Caco-2 (cell line): ENCODE measurements around the gene EAPP. TPM values are rescaled to one million over a fixed set of nuclear protein-coding genes. Genes with fewer than 3 reads are reported as not detected.
A peak's percentile ranks its signal among the peaks of the same experiment; 100 is the strongest.

Source experiments
- BruUV-seq: library from RNA; stranded (reverse); fragments of 400-500 nt; replicated peaks from 2 replicates; lab custom pipeline; 2021; lab: Mats Ljungman, UMichigan
- CTCF ChIA-PET: fragments of 300-600 bp; sonication (Branson Sonifier 250); formaldehyde crosslinking; loops from one replicate; lab custom pipeline; 2022; ENCODE audit warnings: antibody characterized with exemption; lab: Charles Lee
- POLR2A ChIA-PET: fragments of 300-600 bp; sonication (Branson Sonifier 250); formaldehyde crosslinking; loops from one replicate; lab custom pipeline; 2022; ENCODE audit warnings: antibody characterized with exemption; lab: Charles Lee
- DNase-seq, 2 experiments: peaks; one replicate each; pipeline versions ENCODE4 v3.0.0 to v3.0.0-alpha.2; 2020 to 2022
- H3K27me3 ChIP-seq: replicated peaks from 2 replicates; pipeline ENCODE4 v1.6.0; 2011; ENCODE audit warnings: low read length; ENCODE audit not compliant: control insufficient read depth, insufficient read depth
- H3K36me3 ChIP-seq: 2 replicates; pipeline ENCODE4 v1.5.1; 2011; ENCODE audit warnings: low read length; ENCODE audit not compliant: control insufficient read depth, insufficient read depth
- H3K4me1 ChIP-seq: fragments of 250-450 bp; sonication (Bioruptor Pico); 2 replicates; pipeline ENCODE4 v1.5.1; 2020; ENCODE audit warnings: mild to moderate bottlenecking
- H3K4me3 ChIP-seq: 2 replicates; pipeline ENCODE4 v1.5.1; 2011; ENCODE audit warnings: low read depth, mild to moderate bottlenecking, control low read depth, low read length
- H3K9me3 ChIP-seq: fragments of 250-450 bp; sonication (Bioruptor Pico); 2 replicates; pipeline ENCODE4 v1.5.1; 2020; ENCODE audit warnings: mild to moderate bottlenecking, moderate library complexity
- H3K27ac Mint-ChIP-seq: one replicate; pipeline ENCODE4 v1.8.0; 2022; ENCODE audit warnings: mixed read lengths; ENCODE audit not compliant: unreplicated experiment
- H3K27me3 Mint-ChIP-seq: one replicate; pipeline ENCODE4 v1.8.0; 2022; ENCODE audit warnings: mixed read lengths; ENCODE audit not compliant: insufficient read depth, unreplicated experiment
- H3K36me3 Mint-ChIP-seq: one replicate; pipeline ENCODE4 v1.8.0; 2022; ENCODE audit warnings: mild to moderate bottlenecking, mixed read lengths; ENCODE audit not compliant: insufficient read depth, unreplicated experiment
- H3K4me1 Mint-ChIP-seq: one replicate; pipeline ENCODE4 v1.8.0; 2022; ENCODE audit warnings: low read depth, mixed read lengths; ENCODE audit not compliant: unreplicated experiment
- H3K4me3 Mint-ChIP-seq: one replicate; pipeline ENCODE4 v1.8.0; 2022; ENCODE audit warnings: mild to moderate bottlenecking, moderate library complexity, mixed read lengths; ENCODE audit not compliant: unreplicated experiment
- H3K9me3 Mint-ChIP-seq: one replicate; pipeline ENCODE4 v1.8.0; 2022; ENCODE audit warnings: mixed read lengths; ENCODE audit not compliant: unreplicated experiment
- CTCF ChIP-seq, 2 experiments: fragments of 200-600 bp in 1 of 2; IDR thresholded peaks; 1 replicate in 1 of 2; 2 replicates in 1 of 2; pipeline versions ENCODE4 v1.5.1 to v1.8.0; 2011 to 2022; ENCODE audit warnings: antibody characterized with exemption in 1 of 2, control low read depth in 1 of 2, inconsistent platforms in 1 of 2, low read depth in 1 of 2, low read length in 1 of 2, mild to moderate bottlenecking in 1 of 2, moderate library complexity in 1 of 2; ENCODE audit not compliant: insufficient read depth in 1 of 2, severe bottlenecking in 1 of 2, unreplicated experiment in 1 of 2
- intact Hi-C: fragments of 100-400 bp; cut with micrococcal nuclease; formaldehyde crosslinking; loops from one replicate; pipeline ENCODE4 v1.10.0; 2022; ENCODE audit not compliant: unreplicated experiment
- total RNA-seq: library from RNA; stranded (reverse); gene quantifications from 2 replicates; pipeline ENCODE4 v1.2.3, GENCODE V29; 2022

EAPP gene
- total RNA-seq, 1 experiment from 2014 or later, result 30.7 TPM

GRCh38 chr14:34502001-34502400 is 37.5 kb downstream of the EAPP start:
- Histone ChIP-seq H3K36me3 (no peaks in the 10 kb centered on the region), H3K4me3 (no peak overlapping the region), H3K4me1 (peaks cover 32% of the 10 kb centered on the region), H3K9me3 (no peaks in the 10 kb centered on the region), H3K27me3 (no peaks in the 10 kb centered on the region)
- no peaks in the 10 kb centered on the region for H3K36me3 Mint-ChIP-seq
- BruUV-seq, result no TSS peak
- no peaks in the 10 kb centered on the region for H3K9me3 Mint-ChIP-seq
- no peaks in the 10 kb centered on the region for H3K27me3 Mint-ChIP-seq
- H3K4me3 Mint-ChIP-seq, result no peak overlapping the region
- H3K4me1 Mint-ChIP-seq, result peaks cover 7% of the 10 kb centered on the region
- TF ChIP-seq CTCF (IDR thresholded peaks at IDR 0.05; ENCODE audit: insufficient read depth in 1 of 2, low read depth in 1 of 2, low read length in 1 of 2, severe bottlenecking in 1 of 2, unreplicated experiment in 1 of 2), result no peak
- intact Hi-C loops, result no loop called here
- CTCF ChIA-PET, result no interaction called here
- DNase-seq, result no peak
- H3K27ac Mint-ChIP-seq, result no peak overlapping the region
- POLR2A ChIA-PET, result interaction anchor here (0.6 kb wide), 1 partner anchor 33 kb away, joined by 6 read pairs; no protein-coding TSS in a partner anchor

GRCh38 chr14:34501004-34501580 is 38.4 kb downstream of the EAPP start:
- Mint-ChIP-seq H3K4me3 (no peak overlapping the region), H3K27me3 (no peaks in the 10 kb centered on the region), H3K36me3 (no peaks in the 10 kb centered on the region), H3K27ac (no peak overlapping the region), H3K9me3 (no peaks in the 10 kb centered on the region), H3K4me1 (peaks cover 7% of the 10 kb centered on the region)
- TF ChIP-seq CTCF (IDR thresholded peaks at IDR 0.05; ENCODE audit: insufficient read depth in 1 of 2, low read depth in 1 of 2, low read length in 1 of 2, severe bottlenecking in 1 of 2, unreplicated experiment in 1 of 2), result no peak
- BruUV-seq, result no TSS peak
- POLR2A ChIA-PET, result no interaction called here
- Histone ChIP-seq H3K4me1 (peaks cover 34% of the 10 kb centered on the region), H3K27me3 (no peaks in the 10 kb centered on the region), H3K4me3 (no peak overlapping the region), H3K36me3 (no peaks in the 10 kb centered on the region), H3K9me3 (no peaks in the 10 kb centered on the region)
- CTCF ChIA-PET, result no interaction called here
- intact Hi-C loops, result no loop called here
- no peak for DNase-seq

GRCh38 chr14:34498684-34499412 is 40.7 kb downstream of the EAPP start:
- H3K36me3 ChIP-seq, result no peaks in the 10 kb centered on the region
- H3K9me3 ChIP-seq, result no peaks in the 10 kb centered on the region
- ChIA-PET POLR2A (no interaction called here), CTCF (interaction anchor here (1.5 kb wide), 1 partner anchor 167 kb away, joined by 6 read pairs; no protein-coding TSS in a partner anchor)
- H3K27me3 ChIP-seq, result no peaks in the 10 kb centered on the region
- no peak overlapping the region for H3K4me3 Mint-ChIP-seq
- peaks cover 23% of the 10 kb centered on the region for H3K4me1 ChIP-seq
- intact Hi-C loops, result loop anchor here (1.0 kb wide), 2 partner anchors 134 to 168 kb away; no protein-coding TSS in a partner anchor
- DNase-seq, result peak in 1 of 2 experiments; percentile 33
- H3K4me3 ChIP-seq, result no peak overlapping the region
- peak; percentile 29 to 38 for TF ChIP-seq CTCF (IDR thresholded peaks at IDR 0.05; ENCODE audit: insufficient read depth in 1 of 2, low read depth in 1 of 2, low read length in 1 of 2, severe bottlenecking in 1 of 2, unreplicated experiment in 1 of 2)
- no peaks in the 10 kb centered on the region for H3K36me3 Mint-ChIP-seq
- no peak overlapping the region for H3K27ac Mint-ChIP-seq
- BruUV-seq, result no TSS peak
- no peaks in the 10 kb centered on the region for H3K9me3 Mint-ChIP-seq
- H3K4me1 Mint-ChIP-seq, result no peaks in the 10 kb centered on the region
- H3K27me3 Mint-ChIP-seq, result no peaks in the 10 kb centered on the region
